ENCODE data around the gene UBA5.

Gene UBA5

DNA sequence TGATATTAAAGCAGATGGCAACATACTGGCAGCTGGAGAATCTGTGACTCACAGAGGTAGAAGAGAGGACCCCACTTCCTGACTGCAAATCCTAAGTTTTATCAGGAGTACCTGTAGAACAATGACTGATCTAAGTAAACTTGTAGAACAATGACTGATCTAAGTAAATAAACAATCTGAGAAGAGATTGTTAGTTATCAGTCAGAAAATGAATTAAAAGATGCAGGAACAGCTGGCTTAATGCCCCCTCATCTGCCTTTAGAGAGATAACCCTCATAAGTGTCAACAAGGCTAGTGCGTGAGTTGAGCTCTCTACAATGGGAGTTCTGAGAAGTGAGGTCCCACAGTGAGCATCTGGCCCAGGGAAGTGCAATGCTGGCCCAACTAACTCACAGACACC lies 15.1 kb upstream of the UBA5 start:
- H3K4me1 ChIP-seq (ENCODE audit: control insufficient read depth, insufficient read depth, low read length, poor library complexity, severe bottlenecking), result no peaks in the 10 kb centered on the region
- no peaks in the 10 kb centered on the region for H3K27me3 ChIP-seq (replicated peaks; ENCODE audit: control insufficient read depth, insufficient read depth, low read length, poor library complexity, severe bottlenecking)
- H3K36me3 ChIP-seq (ENCODE audit: control insufficient read depth, insufficient read depth, low read length), result peaks cover 8% of the 10 kb centered on the region
- no peak overlapping the region for H3K27ac ChIP-seq (ENCODE audit: insufficient read depth, low read length, poor library complexity, severe bottlenecking)
- H3K4me3 ChIP-seq (ENCODE audit: insufficient read depth, low read depth, low read length, poor library complexity, severe bottlenecking), result no peak overlapping the region
- no peak for DNase-seq
- H3K9me3 ChIP-seq (ENCODE audit: control insufficient read depth, low read length), result no peaks in the 10 kb centered on the region

DNA sequence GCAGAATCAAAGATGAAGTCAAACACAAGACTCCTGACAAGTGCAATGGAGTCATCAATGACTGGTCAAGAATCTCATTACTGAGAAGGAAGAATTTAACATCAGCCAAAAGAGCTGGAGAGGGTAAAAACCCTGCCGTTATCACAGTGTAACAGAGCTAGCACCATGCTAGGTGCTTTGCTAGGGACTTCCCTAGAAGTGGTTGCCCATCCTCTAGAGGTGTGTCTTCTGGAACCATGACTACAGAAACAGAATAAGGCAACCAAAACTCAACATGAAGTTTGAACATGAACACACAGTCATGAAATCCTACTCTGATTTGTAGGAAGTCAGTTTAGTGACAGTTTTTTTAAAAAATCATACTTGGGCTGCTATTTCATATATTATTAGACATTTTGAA lies 10.0 kb upstream of the UBA5 start:
- Histone ChIP-seq H3K36me3 (ENCODE audit: control insufficient read depth, insufficient read depth, low read length) (no peaks in the 10 kb centered on the region), H3K27me3 (replicated peaks; ENCODE audit: control insufficient read depth, insufficient read depth, low read length, poor library complexity, severe bottlenecking) (no peaks in the 10 kb centered on the region), H3K4me3 (ENCODE audit: insufficient read depth, low read depth, low read length, poor library complexity, severe bottlenecking) (no peak overlapping the region), H3K4me1 (ENCODE audit: control insufficient read depth, insufficient read depth, low read length, poor library complexity, severe bottlenecking) (no peaks in the 10 kb centered on the region), H3K27ac (ENCODE audit: insufficient read depth, low read length, poor library complexity, severe bottlenecking) (no peak overlapping the region), H3K9me3 (ENCODE audit: control insufficient read depth, low read length) (no peaks in the 10 kb centered on the region)
- DNase-seq, result no peak

DNA sequence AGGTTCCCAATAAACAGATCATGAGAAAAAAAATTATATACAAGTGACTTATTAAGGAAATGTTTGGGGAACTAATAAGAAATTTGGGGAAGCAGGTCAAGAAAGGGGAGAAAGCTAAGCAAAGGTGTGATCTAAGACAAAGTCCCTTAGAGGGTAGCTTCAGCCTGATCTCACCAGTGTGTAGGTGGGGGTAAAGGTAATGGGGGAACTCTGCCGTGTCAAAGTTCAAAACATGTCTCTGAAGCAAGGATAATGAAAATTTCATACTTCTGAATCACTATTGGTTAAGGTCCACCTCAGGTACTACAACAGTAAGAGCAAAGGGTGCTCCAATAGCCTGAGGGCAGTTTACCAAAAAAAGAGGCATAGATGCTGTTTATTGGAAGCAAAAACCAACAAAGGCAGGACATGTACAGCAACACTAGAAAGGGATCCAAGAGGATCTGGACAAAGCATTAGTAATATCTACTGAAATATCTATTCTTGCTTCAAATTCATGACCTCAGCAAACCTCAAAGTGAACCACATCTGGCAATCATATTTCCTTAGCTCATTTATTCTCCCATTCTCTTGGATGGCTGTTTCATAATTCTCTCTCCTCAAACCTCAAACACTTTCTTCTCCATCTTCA lies 7.4 kb upstream of the UBA5 start:
- Histone ChIP-seq H3K36me3 (ENCODE audit: control insufficient read depth, insufficient read depth, low read length) (no peaks in the 10 kb centered on the region), H3K27me3 (replicated peaks; ENCODE audit: control insufficient read depth, insufficient read depth, low read length, poor library complexity, severe bottlenecking) (no peaks in the 10 kb centered on the region), H3K4me1 (ENCODE audit: control insufficient read depth, insufficient read depth, low read length, poor library complexity, severe bottlenecking) (no peaks in the 10 kb centered on the region), H3K9me3 (ENCODE audit: control insufficient read depth, low read length) (no peaks in the 10 kb centered on the region), H3K27ac (ENCODE audit: insufficient read depth, low read length, poor library complexity, severe bottlenecking) (no peak overlapping the region), H3K4me3 (ENCODE audit: insufficient read depth, low read depth, low read length, poor library complexity, severe bottlenecking) (no peak overlapping the region)
- no peak for DNase-seq

DNA sequence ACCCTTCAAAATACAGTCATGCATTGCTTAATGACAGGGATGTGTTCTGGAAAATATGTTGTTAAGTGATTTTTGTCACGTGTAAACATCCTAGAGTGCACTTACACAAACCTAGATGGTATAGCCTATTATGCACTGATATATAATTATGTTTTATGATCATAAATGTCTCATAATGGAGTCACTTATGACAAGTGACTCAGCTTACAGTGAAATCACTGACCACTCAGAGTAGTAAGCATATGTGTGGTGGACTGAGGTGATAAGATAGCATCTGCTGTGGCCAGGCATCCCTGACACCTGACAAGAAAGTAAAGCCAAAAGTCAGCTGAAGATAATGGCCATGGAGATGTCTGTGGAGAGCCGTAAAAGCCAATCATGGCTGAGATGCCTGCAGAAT lies 5.9 kb upstream of the UBA5 start:
- Histone ChIP-seq H3K27ac (ENCODE audit: insufficient read depth, low read length, poor library complexity, severe bottlenecking) (no peak overlapping the region), H3K4me1 (ENCODE audit: control insufficient read depth, insufficient read depth, low read length, poor library complexity, severe bottlenecking) (no peaks in the 10 kb centered on the region), H3K27me3 (replicated peaks; ENCODE audit: control insufficient read depth, insufficient read depth, low read length, poor library complexity, severe bottlenecking) (no peaks in the 10 kb centered on the region), H3K36me3 (ENCODE audit: control insufficient read depth, insufficient read depth, low read length) (no peaks in the 10 kb centered on the region), H3K9me3 (ENCODE audit: control insufficient read depth, low read length) (no peaks in the 10 kb centered on the region), H3K4me3 (ENCODE audit: insufficient read depth, low read depth, low read length, poor library complexity, severe bottlenecking) (no peak overlapping the region)
- no peak for DNase-seq

DNA sequence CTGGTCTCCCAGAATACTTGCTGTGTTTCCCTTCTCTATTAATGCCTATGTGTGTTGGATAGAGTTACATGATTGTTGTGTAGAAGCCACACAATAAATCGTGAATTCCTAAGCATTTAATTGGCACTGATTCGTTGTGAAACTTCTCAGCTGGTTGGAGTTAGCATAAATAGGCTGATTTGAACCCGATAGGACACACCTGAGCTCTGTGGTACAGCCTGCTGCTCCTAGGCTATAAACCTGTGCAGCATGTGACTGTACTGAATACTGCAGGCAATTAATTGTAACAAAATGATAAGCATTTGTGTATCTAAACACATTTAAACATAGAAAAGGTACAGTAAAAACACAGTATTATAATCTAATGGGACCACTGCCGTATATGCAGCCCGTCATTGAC lies 5.4 kb upstream of the UBA5 start:
- no peak for DNase-seq
- Histone ChIP-seq H3K27me3 (replicated peaks; ENCODE audit: control insufficient read depth, insufficient read depth, low read length, poor library complexity, severe bottlenecking) (no peaks in the 10 kb centered on the region), H3K9me3 (ENCODE audit: control insufficient read depth, low read length) (no peaks in the 10 kb centered on the region), H3K4me3 (ENCODE audit: insufficient read depth, low read depth, low read length, poor library complexity, severe bottlenecking) (no peak overlapping the region), H3K27ac (ENCODE audit: insufficient read depth, low read length, poor library complexity, severe bottlenecking) (no peak overlapping the region), H3K4me1 (ENCODE audit: control insufficient read depth, insufficient read depth, low read length, poor library complexity, severe bottlenecking) (no peaks in the 10 kb centered on the region), H3K36me3 (ENCODE audit: control insufficient read depth, insufficient read depth, low read length) (no peaks in the 10 kb centered on the region)

DNA sequence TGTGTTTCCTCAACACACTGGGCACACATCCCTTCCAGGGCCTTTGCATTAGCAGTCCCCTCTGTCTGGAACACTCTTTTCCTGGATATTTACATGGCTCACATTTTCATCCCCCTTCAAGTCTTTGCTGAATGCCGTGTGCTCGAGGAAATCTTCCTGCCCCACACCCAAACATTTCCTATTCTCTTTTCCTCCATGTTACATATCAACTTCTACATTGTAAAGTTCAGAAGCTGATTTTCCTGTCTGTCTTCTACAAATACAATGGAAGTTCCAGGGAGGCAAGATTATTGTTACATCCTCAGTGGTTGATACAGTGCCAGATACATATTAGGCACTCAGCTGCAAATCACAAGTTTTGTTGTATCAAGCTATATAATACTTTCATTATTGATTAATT lies 4.7 kb upstream of the UBA5 start:
- H3K4me3 ChIP-seq (ENCODE audit: insufficient read depth, low read depth, low read length, poor library complexity, severe bottlenecking), result no peak overlapping the region
- H3K36me3 ChIP-seq (ENCODE audit: control insufficient read depth, insufficient read depth, low read length), result no peaks in the 10 kb centered on the region
- DNase-seq, result no peak
- no peak overlapping the region for H3K27ac ChIP-seq (ENCODE audit: insufficient read depth, low read length, poor library complexity, severe bottlenecking)
- no peaks in the 10 kb centered on the region for H3K9me3 ChIP-seq (ENCODE audit: control insufficient read depth, low read length)
- no peaks in the 10 kb centered on the region for H3K27me3 ChIP-seq (replicated peaks; ENCODE audit: control insufficient read depth, insufficient read depth, low read length, poor library complexity, severe bottlenecking)
- no peaks in the 10 kb centered on the region for H3K4me1 ChIP-seq (ENCODE audit: control insufficient read depth, insufficient read depth, low read length, poor library complexity, severe bottlenecking)

DNA sequence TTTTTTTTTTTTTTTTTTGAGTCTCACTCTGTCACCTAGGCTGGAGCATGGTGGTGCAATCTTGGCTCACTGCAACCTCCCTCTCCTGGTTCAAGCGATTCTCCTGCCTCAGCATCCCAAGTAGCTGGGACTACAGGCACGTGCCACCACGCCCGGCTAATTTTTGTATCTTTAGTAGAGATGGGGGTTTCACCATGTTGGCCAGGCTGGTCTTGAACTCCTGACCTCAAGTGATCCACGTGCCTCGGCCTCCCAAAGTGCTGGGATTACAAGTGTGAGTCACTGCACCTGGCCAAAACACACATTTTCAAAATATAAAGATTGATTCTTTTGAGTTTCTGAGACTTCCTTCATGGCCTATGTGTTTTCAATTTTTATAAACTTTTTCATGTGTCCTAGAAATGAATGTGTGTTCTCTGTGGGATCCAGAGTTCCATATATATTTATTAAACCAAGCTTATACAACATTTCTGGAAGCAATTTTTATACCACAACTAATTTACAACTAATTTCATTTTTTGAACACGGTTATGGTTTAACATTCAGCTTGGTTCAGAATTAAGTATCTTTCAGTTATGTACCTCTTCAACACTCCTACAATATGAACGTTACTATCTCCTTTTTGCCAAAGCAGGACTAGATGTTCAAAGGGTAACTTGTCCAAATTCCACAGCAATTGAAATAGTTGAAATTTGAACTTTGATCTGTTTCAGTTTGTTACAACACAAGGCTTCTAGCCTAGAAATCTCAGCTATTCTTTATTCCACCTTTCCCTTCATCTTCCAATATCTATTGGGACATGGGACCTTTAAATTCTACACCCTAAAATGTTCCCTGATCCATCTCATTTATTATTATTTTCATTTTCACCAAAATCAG lies 2.0 kb upstream of the UBA5 start:
- Histone ChIP-seq H3K4me1 (ENCODE audit: control insufficient read depth, insufficient read depth, low read length, poor library complexity, severe bottlenecking) (peaks cover 11% of the 10 kb centered on the region), H3K27ac (ENCODE audit: insufficient read depth, low read length, poor library complexity, severe bottlenecking) (no peak overlapping the region), H3K4me3 (ENCODE audit: insufficient read depth, low read depth, low read length, poor library complexity, severe bottlenecking) (no peak overlapping the region), H3K9me3 (ENCODE audit: control insufficient read depth, low read length) (no peaks in the 10 kb centered on the region), H3K27me3 (replicated peaks; ENCODE audit: control insufficient read depth, insufficient read depth, low read length, poor library complexity, severe bottlenecking) (no peaks in the 10 kb centered on the region), H3K36me3 (ENCODE audit: control insufficient read depth, insufficient read depth, low read length) (no peaks in the 10 kb centered on the region)
- DNase-seq, result no peak

DNA sequence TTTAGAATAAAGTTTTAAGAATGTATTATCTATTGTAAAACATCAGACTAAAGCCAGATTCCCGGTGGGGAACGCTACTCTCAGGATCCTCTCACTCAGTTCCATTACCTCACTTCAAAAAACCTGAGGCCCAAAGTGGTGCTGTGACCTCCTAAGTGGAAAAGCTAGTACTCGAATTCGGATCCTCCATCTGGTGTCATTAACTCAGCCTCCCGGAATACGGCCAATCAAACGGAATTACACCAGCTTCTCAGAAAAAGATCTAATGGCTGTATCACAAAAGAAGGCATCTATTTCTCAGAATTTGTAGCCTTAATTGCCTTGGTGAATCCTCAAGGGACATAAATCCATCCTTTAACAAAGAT lies 1.1 kb upstream of the UBA5 start:
- Histone ChIP-seq H3K4me3 (ENCODE audit: insufficient read depth, low read depth, low read length, poor library complexity, severe bottlenecking) (peak overlapping the region; percentile 93), H3K27me3 (replicated peaks; ENCODE audit: control insufficient read depth, insufficient read depth, low read length, poor library complexity, severe bottlenecking) (no peaks in the 10 kb centered on the region), H3K9me3 (ENCODE audit: control insufficient read depth, low read length) (no peaks in the 10 kb centered on the region), H3K27ac (ENCODE audit: insufficient read depth, low read length, poor library complexity, severe bottlenecking) (peak overlapping the region; percentile 77), H3K36me3 (ENCODE audit: control insufficient read depth, insufficient read depth, low read length) (no peaks in the 10 kb centered on the region), H3K4me1 (ENCODE audit: control insufficient read depth, insufficient read depth, low read length, poor library complexity, severe bottlenecking) (peaks cover 11% of the 10 kb centered on the region)
- no peak for DNase-seq

DNA sequence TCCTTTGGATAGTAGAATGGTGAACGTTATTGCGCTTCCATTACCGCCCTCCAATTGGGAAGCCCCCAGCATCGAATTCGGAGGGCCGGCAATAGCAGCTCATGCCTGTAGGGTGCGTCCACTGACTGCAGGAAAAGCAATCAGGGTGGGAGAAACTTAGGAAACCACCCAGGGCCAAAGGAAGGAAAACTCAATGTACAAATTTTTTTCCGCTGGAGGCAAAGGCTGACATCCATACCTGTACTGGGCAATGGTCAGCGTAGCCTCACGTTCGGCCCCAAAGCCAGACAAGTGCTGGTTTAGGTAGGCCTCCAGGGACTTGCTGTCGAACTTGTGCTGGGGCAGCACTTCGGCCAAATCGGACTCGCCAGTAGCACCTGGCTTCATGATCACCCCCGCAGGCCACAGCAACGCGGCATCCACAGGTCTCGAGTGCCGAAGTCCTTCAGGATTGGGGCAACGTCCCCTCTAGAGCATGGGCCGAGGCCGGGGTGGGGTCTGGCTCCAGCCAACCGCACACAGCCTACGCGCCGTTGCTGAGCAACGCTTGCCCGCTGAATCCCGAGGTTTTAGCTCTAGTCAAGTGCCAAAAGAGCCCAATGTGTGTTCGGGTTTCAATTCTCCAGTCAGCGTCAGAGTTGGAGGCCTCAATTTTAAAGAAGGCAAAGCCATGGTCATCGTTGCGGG lies 621 bp upstream of the UBA5 start, which contains the start of gene ACAD11:
Gene ACAD11 (minus strand): TSS at position 445 of the 687 bp plus-strand sequence. CDS start 58 bp downstream, at position 387.
- no peaks in the 10 kb centered on the region for H3K36me3 ChIP-seq (ENCODE audit: control insufficient read depth, insufficient read depth, low read length)
- peak within 1 kb of the TSS; percentile 93 for H3K4me3 ChIP-seq (ENCODE audit: insufficient read depth, low read depth, low read length, poor library complexity, severe bottlenecking)
- peak; percentile 2 to 16 (median 8) for DNase-seq
- no peaks in the 10 kb centered on the region for H3K9me3 ChIP-seq (ENCODE audit: control insufficient read depth, low read length)
- peaks cover 11% of the 10 kb centered on the region for H3K4me1 ChIP-seq (ENCODE audit: control insufficient read depth, insufficient read depth, low read length, poor library complexity, severe bottlenecking)
- H3K27me3 ChIP-seq (replicated peaks; ENCODE audit: control insufficient read depth, insufficient read depth, low read length, poor library complexity, severe bottlenecking), result no peaks in the 10 kb centered on the region
- H3K27ac ChIP-seq (ENCODE audit: insufficient read depth, low read length, poor library complexity, severe bottlenecking), result peak within 1 kb of the TSS; percentile 77

DNA sequence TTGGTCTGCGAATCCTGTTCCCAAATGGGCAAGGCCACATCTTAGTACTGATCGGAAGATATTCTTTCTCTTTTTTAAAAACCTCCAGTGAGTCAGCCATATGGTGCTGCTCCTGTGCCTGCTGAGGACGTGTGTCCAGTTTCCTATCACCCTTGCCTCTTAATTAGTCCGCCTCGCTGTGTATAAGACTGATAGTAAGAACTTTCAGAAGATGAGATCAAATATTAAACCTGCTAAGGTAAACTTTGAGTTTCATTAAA lies 612 bp downstream of the UBA5 start:
- no peaks in the 10 kb centered on the region for H3K9me3 ChIP-seq (ENCODE audit: control insufficient read depth, low read length)
- H3K4me3 ChIP-seq (ENCODE audit: insufficient read depth, low read depth, low read length, poor library complexity, severe bottlenecking), result peak overlapping the region; percentile 93
- H3K36me3 ChIP-seq (ENCODE audit: control insufficient read depth, insufficient read depth, low read length), result no peaks in the 10 kb centered on the region
- peak overlapping the region; percentile 77 for H3K27ac ChIP-seq (ENCODE audit: insufficient read depth, low read length, poor library complexity, severe bottlenecking)
- peak in 1 of 3 donors; percentile 15 for DNase-seq
- H3K4me1 ChIP-seq (ENCODE audit: control insufficient read depth, insufficient read depth, low read length, poor library complexity, severe bottlenecking), result peaks cover 11% of the 10 kb centered on the region
- H3K27me3 ChIP-seq (replicated peaks; ENCODE audit: control insufficient read depth, insufficient read depth, low read length, poor library complexity, severe bottlenecking), result no peaks in the 10 kb centered on the region
